GM12801 (cell line): Measurements from ENCODE around the gene SCUBE1.

ENCODE experiments used
- CTCF ChIP-seq: IDR thresholded peaks from one replicate; pipeline ENCODE4 v1.5.1; 2011; ENCODE audit warnings: control low read depth; ENCODE audit not compliant: insufficient read length; ENCODE audit errors: extremely low read depth

Gene SCUBE1

GRCh38 chr22:43163241-43163795 is 179.9 kb downstream of the SCUBE1 start:
- TF ChIP-seq CTCF = no peak

DNA sequence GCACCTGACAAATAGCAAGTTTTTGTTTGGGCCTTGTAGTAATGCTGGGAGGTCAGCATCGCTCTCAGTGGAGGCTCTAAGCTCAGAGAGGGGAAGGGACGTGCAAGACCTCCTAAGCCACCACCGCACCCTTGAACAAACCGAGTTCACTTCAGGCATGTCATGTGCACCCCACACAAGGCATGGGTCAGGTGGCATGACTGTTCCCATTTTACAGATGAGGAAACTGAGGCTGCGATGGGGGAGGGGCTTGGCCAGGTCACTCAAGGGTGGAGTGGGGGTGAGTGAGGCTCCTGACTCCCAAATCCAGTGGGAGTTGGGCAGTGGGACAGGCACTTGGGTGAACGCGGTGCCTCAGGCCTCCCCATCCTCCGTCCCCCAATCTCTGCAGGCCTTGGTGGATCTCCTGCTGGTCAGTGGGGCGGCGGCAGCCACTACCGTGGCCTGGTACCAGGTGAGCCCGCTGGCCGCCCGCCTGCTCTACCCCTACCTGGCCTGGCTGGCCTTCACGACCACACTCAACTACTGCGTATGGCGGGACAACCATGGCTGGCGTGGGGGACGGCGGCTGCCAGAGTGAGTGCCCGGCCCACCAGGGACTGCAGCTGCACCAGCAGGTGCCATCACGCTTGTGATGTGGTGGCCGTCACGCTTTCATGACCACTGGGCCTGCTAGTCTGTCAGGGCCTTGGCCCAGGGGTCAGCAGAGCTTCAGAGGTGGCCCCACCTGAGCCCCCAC is 180.6 kb downstream of the SCUBE1 start:
- TF ChIP-seq CTCF = no peak

DNA sequence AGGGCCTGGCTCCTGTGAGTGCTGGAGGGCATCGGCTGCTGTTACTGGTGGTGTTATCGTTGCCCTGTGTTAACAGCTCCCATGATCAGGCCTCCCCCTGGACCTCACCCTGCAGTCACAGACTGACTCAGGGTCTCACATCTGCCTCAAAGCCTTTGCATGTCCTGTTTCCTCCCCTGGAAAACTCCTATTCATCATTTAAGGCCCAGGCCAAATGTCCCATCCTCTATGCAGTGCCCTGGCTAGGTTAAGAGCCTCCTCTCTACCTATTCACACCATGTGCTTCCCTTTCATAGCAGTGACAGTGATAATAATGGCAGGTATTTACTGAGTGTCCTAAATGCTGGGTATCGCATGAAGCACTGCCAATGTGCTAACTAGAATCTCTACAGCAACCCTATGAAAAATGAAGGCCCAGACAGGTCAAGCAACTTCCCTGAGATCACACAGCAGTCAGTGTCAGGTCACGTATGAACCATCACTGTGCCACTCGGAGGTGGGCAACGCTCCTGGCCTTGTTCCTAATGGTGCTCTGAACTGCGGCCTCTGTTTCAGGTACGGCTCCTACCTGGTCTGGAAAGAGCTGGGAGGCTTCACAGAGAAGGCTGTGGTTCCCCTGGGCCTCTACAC is 182.6 kb downstream of the SCUBE1 start:
- TF ChIP-seq CTCF = no peak

DNA sequence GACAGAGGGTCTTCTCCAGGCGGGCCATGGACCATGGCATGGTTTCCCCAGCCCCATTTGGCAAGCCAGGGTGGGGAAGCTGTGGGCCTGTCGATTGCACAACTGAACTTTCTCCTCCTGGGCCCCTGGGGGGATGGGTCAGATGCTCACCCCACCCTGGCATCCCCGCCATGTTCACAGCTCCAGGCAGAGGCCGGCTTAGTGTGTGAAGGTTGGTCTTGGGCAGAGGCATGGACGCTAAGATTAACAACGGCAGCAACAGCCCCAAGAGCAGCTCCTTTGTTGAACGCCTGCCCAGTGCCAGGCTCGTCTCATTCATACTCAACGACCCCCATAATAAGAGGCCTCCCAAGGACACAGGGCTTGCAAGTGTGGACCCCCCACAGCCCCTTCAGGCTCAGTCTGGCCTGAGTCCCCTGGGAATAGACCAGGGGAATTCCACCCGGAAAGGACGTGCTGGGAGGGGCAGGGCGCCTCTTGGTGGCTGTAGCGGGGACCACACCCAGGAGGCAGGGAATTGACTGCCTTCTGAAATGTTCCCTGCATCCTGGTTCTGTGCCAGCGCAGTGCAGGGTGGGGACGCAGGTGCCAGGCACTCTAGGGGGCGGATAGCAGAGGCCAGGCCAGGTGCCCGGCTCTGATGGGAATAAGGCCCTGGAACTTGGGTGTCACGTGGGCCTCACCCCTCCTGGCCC is 183.5 kb downstream of the SCUBE1 start:
- no peak for TF ChIP-seq CTCF

GRCh38 chr22:43158778-43159483 is 184.2 kb downstream of the SCUBE1 start:
- no peak for TF ChIP-seq CTCF

DNA sequence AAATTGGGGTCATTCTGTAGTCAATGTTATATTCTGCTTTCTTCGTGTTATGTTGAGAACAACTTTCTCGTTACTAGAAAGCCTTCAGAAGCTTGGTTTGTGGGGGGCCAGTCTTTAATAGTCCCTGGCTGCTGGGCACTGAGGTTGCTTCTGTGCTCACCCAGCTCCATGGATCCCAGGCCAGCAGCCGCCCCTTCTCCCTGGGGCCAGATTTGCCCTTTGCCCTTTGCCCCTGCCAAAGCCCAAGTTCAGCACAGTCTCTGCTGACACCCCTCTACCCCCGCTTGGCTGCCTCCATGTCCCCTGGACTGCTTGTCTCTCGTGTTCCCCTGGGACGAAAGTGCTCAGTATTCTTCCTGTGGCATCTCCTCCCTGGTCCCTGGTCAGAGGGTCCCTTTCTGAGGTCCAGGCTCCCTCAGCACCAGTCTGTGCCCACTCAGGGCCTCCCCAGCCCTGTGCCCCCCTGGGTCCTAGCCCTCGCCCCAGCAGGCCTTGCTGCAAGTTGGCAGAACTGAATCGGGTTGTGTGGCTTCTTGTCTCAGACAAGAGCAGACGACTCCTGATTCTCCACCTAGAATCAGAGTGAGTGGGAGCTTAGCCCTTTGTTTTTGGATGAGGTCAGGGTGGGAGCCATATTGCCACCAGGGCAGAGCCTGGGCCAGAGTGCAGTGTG is 185.2 kb downstream of the SCUBE1 start:
- no peak for TF ChIP-seq CTCF
